ENCODE measurements around the gene CDC42BPA. TPM values are rescaled to one million over a fixed set of nuclear protein-coding genes. Genes with fewer than 3 reads are reported as not detected.

CDC42BPA gene
- total RNA-seq, 1 experiment from 2014 or later, result 30.1 TPM

DNA sequence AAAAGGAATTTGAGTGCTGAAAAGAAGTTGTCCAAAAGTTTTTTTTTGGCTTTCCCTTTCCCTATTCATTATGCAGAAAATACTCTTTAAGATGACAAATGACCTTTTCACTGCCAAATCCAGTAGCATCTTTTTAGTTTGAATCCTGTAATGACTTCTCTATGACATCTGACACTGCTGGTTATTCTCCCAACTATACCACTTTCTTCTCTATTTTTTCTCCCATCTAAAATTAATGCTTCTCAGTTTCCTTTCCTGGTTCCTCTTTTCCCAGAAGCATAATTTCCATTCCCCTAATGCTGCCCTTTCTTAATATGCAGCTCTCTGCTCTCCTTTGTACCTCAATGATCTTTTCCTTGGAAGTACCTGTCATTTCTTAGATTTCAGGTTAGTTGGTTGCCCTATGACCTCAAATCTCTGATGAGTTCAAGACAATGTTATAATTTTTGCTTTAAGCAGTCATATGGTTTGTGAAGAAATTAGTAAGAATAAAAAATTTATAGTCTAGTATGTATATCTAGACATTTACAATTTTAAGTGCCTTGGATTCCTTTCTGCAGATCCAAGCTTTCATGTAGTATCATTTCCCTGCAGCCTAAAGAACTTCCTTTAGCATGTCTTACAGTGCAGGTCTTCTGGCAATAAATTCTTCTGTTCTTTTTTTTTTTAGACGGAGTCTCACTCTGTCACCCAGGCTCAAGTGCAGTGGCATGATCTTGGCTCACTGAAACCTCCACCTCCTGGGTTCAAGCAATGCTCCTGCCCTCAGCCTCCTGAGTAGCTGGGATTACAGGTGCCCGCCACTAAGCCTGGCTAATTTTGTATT lies 150.8 kb downstream of the CDC42BPA start:
- Histone ChIP-seq H3K23ac (ENCODE audit: insufficient read length, low read depth, low read length) (no peak overlapping the region), H3K4me1 (ENCODE audit: insufficient read depth, low read length) (no peaks in the 10 kb centered on the region), H3K9ac (ENCODE audit: extremely low read depth, insufficient read length, low read length) (no peak overlapping the region), H4K8ac (replicated peaks; ENCODE audit: insufficient read length, low read depth, low read length) (no peak overlapping the region), H3K9me3 (ENCODE audit: control insufficient read depth, low read depth, low read length) (no peaks in the 10 kb centered on the region), H3K4me2 (ENCODE audit: insufficient read depth, insufficient read length, low read length) (no peak overlapping the region), H3K27ac (ENCODE audit: insufficient read length, low read depth, low read length) (no peak overlapping the region), H4K20me1 (ENCODE audit: control insufficient read depth, insufficient read depth, insufficient read length) (no peaks in the 10 kb centered on the region), H4K91ac (ENCODE audit: insufficient read length, low read depth, low read length) (no peak overlapping the region), H2AK5ac (ENCODE audit: insufficient read length, low read length) (no peak overlapping the region), H3K56ac (ENCODE audit: insufficient read length, low read depth, low read length) (no peak overlapping the region), H3K14ac (ENCODE audit: insufficient read depth, low read length) (no peak overlapping the region), H2BK20ac (ENCODE audit: low read depth, low read length, poor library complexity, severe bottlenecking) (no peak overlapping the region), H3K27me3 (ENCODE audit: insufficient read depth, low read length) (no peaks in the 10 kb centered on the region), H4K5ac (ENCODE audit: insufficient read length, low read depth, low read length) (no peak overlapping the region), H3K79me1 (ENCODE audit: insufficient read depth, low read depth, low read length, poor library complexity, severe bottlenecking) (no peaks in the 10 kb centered on the region), H2BK5ac (ENCODE audit: insufficient read length, low read length) (no peak overlapping the region), H2AFZ (ENCODE audit: low read length) (no peak overlapping the region), H2BK120ac (ENCODE audit: low read depth, low read length, poor library complexity, severe bottlenecking) (no peak overlapping the region), H3K23me2 (ENCODE audit: insufficient read length, low read depth, low read length, poor library complexity, severe bottlenecking) (no peaks in the 10 kb centered on the region), H2BK15ac (ENCODE audit: low read depth, low read length) (no peak overlapping the region), H2BK12ac (ENCODE audit: insufficient read length, low read depth, low read length) (no peak overlapping the region), H3K18ac (ENCODE audit: insufficient read length, low read depth, low read length) (no peak overlapping the region), H3K4ac (ENCODE audit: low read depth, low read length) (no peak overlapping the region), H3K79me2 (ENCODE audit: insufficient read depth, low read length) (no peaks in the 10 kb centered on the region), H3T11ph (ENCODE audit: low read length) (no peak overlapping the region)
- H3K36me3 Mint-ChIP-seq (ENCODE audit: insufficient read depth in 1 of 3, low read depth in 3 of 3), result no peaks in the 10 kb centered on the region
- H3K4me1 Mint-ChIP-seq, result peaks cover 9% of the 10 kb centered on the region in 2 experiments
- H3K27me3 Mint-ChIP-seq (ENCODE audit: low read depth), result no peaks in the 10 kb centered on the region
- no peak overlapping the region for H3K4me3 Mint-ChIP-seq
- DNase-seq, result no peak
- no peaks in the 10 kb centered on the region for H3K9me3 Mint-ChIP-seq
- H3K27ac Mint-ChIP-seq, result no peak overlapping the region
- no CpG with 5 or more reads among the region's 2 CpGs for WGBS (ENCODE audit: extremely low coverage, insufficient read length, low lambda C conversion rate)
- TF ChIP-seq, protein P1, sequence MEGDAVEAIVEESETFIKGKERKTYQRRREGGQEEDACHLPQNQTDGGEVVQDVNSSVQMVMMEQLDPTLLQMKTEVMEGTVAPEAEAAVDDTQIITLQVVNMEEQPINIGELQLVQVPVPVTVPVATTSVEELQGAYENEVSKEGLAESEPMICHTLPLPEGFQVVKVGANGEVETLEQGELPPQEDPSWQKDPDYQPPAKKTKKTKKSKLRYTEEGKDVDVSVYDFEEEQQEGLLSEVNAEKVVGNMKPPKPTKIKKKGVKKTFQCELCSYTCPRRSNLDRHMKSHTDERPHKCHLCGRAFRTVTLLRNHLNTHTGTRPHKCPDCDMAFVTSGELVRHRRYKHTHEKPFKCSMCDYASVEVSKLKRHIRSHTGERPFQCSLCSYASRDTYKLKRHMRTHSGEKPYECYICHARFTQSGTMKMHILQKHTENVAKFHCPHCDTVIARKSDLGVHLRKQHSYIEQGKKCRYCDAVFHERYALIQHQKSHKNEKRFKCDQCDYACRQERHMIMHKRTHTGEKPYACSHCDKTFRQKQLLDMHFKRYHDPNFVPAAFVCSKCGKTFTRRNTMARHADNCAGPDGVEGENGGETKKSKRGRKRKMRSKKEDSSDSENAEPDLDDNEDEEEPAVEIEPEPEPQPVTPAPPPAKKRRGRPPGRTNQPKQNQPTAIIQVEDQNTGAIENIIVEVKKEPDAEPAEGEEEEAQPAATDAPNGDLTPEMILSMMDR (conservative IDR thresholded peaks at IDR 0.05), result no peak

All from H9 (cell line).